ENCODE measurements around the gene THAP3.

Gene THAP3, protein sequence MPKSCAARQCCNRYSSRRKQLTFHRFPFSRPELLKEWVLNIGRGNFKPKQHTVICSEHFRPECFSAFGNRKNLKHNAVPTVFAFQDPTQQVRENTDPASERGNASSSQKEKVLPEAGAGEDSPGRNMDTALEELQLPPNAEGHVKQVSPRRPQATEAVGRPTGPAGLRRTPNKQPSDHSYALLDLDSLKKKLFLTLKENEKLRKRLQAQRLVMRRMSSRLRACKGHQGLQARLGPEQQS

DNA sequence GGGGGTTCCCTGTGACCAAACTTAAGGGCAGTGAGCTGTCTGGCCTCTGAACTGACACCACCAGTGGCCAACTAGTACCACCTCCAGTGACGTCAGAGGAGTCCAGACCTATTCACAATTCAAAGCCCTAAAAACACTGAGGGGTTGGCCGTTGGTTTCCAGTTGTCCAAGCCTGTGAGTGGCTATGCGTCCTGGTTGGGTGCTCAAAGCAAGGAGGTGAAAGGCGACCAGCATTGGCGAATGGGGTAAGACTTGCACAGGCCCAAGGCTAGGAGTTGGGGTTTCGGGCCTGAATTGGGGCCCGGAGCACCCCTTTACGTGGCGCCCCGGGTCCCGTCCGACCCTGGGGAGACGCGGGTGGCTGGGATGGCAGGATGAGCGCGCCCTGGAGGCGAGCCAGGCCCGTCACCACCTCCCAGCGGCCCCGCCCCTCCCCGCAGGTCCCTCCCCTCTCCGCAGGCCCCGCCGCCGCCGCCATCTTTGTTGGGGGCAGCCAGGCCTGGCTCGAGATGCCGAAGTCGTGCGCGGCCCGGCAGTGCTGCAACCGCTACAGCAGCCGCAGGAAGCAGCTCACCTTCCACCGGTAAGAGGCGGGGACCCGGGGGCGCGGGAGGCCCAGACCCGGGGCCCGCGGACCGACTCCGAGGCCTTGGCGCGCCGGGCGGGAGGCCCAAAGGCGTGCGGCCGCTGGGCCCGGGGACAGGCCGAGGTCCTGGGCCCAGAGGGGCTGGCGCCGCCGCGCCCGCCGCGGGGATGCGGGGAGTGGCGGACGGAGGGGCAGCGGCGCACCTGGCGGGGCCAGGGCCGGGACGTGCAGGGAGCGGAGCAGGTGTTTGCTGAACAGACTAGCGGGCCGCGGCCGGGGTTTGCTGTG is at the start of gene THAP3:
TSS of gene THAP3 (plus strand) at position 159 of the 874 bp plus-strand sequence. CDS start at position 510, 351 bp downstream.
- DNase-seq (ENCODE audit: low read depth in 2 of 2) = peak; percentile 72 to 83

DNA sequence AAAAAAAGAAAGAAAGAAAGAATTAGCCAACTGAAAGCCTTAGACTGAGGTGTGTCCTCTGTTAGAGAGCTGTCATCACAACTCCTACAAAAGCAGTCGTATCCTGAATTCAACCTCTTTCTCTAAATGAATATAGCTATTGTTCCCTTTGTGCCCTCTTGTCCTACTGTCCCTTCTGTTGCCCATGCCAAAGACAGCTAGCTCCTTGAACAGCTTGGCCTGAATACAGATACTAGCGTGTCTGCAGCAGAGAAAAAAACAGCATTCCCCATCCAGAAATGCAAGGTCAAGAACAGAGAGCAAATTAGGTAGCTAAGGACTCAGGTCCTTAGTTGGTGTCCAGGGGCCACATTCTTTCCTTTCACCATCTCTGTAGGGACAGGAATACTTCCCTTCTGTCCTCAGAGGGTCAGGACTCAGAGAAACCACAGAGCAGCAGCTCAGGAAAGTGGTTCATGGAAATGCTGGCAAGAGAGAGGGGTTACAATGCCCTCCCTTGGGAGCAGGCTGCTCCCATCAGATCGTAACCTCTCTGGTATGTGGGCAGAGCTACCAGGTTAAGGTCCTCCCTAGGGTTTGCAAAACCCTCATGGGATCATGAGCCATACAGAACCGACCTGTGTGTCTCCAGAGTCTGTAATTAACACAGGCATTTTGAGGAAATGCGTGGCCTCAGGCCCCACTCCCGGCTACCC is 46.7 kb upstream of the THAP3 start:
- DNase-seq (ENCODE audit: low read depth in 2 of 2) = no peak

DNA sequence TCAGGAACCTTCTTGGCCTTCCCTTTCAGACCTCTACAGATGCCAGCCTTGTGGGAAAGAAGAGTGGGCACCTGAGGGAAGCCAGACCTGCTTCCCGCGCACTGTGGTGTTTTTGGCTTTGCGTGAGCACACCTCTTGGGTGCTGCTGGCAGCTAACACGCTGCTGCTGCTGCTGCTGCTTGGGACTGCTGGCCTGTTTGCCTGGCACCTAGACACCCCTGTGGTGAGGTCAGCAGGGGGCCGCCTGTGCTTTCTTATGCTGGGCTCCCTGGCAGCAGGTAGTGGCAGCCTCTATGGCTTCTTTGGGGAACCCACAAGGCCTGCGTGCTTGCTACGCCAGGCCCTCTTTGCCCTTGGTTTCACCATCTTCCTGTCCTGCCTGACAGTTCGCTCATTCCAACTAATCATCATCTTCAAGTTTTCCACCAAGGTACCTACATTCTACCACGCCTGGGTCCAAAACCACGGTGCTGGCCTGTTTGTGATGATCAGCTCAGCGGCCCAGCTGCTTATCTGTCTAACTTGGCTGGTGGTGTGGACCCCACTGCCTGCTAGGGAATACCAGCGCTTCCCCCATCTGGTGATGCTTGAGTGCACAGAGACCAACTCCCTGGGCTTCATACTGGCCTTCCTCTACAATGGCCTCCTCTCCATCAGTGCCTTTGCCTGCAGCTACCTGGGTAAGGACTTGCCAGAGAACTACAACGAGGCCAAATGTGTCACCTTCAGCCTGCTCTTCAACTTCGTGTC is 45.9 kb upstream of the THAP3 start:
- DNase-seq (ENCODE audit: low read depth in 2 of 2) = no peak

DNA sequence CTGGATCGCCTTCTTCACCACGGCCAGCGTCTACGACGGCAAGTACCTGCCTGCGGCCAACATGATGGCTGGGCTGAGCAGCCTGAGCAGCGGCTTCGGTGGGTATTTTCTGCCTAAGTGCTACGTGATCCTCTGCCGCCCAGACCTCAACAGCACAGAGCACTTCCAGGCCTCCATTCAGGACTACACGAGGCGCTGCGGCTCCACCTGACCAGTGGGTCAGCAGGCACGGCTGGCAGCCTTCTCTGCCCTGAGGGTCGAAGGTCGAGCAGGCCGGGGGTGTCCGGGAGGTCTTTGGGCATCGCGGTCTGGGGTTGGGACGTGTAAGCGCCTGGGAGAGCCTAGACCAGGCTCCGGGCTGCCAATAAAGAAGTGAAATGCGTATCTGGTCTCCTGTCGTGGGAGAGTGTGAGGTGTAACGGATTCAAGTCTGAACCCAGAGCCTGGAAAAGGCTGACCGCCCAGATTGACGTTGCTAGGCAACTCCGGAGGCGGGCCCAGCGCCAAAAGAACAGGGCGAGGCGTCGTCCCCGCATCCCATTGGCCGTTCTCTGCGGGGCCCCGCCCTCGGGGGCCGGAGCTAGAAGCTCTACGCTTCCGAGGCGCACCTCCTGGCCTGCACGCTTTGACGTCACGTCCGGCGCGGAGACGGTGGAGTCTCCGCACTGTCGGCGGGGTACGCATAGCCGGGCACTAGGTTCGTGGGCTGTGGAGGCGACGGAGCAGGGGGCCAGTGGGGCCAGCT is 45.1 kb upstream of the THAP3 start, which contains the start of gene ZBTB48:
TSS of gene ZBTB48 (plus strand) at position 621 of the 745 bp plus-strand sequence. CDS start 616 bp downstream, outside the sequence.
- DNase-seq (ENCODE audit: low read depth in 2 of 2) = peak; percentile 93 to 98

DNA sequence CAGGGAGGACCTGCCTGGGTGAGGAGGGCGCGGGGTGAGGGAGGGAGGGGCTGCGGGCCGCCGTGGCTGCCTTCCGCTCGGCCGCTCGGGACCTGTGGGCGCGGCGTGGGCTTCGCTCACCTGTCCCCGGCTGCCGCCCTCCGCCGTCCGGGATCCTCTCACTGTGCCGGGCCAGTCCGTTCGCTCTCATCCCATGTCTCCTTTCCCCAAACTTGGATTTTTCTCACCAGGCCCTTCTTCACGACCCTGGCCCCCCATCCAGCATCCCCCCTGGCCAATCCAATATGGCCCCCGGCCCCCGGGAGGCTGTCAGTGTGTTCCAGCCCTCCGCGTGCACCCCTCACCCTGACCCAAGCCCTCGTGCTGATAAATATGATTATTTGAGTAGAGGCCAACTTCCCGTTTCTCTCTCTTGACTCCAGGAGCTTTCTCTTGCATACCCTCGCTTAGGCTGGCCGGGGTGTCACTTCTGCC is 44.5 kb upstream of the THAP3 start:
- no peak for DNase-seq (ENCODE audit: low read depth in 2 of 2)

DNA sequence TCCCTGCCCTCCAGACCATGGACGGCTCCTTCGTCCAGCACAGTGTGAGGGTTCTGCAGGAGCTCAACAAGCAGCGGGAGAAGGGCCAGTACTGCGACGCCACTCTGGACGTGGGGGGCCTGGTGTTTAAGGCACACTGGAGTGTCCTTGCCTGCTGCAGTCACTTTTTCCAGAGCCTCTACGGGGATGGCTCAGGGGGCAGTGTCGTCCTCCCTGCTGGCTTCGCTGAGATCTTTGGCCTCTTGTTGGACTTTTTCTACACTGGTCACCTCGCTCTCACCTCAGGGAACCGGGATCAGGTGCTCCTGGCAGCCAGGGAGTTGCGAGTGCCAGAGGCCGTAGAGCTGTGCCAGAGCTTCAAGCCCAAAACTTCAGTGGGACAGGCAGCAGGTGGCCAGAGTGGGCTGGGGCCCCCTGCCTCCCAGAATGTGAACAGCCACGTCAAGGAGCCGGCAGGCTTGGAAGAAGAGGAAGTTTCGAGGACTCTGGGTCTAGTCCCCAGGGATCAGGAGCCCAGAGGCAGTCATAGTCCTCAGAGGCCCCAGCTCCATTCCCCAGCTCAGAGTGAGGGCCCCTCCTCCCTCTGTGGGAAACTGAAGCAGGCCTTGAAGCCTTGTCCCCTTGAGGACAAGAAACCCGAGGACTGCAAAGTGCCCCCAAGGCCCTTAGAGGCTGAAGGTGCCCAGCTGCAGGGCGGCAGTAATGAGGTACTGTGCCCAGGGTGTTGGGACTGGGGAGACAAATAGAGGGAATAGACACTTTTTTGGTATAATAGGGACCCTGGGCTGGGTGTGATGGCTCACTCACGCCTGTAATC is 43.9 kb upstream of the THAP3 start:
- DNase-seq (ENCODE audit: low read depth in 2 of 2) = no peak

DNA sequence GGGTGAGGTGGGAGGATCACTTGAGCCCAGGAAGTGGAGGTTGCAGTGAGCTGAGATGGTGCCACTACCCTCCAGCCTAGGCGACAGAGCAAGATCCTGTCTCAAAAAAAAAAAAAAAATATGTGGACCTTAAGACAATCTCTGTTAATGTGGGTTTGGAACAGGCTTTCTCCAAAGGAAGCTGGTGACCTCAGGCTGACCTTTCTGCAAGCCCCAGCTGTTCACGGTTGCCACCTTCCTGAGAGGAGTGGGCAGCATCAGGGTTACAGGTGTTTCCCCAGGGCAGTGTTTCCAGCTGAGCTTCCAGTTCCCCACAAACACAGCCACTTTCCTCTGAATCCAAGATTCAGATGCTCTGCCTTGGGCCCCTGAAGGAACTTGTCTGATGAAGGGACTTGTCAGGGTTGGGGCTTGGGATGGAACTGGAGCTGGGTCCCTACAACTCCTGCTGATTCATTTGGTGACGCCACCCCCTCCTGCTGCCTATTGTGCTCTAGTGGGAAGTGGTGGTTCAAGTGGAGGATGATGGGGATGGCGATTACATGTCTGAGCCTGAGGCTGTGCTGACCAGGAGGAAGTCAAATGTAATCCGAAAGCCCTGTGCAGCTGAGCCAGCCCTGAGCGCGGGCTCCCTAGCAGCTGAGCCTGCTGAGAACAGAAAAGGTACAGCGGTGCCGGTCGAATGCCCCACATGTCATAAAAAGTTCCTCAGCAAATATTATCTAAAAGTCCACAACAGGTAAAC is 42.9 kb upstream of the THAP3 start:
- DNase-seq (ENCODE audit: low read depth in 2 of 2) = no peak

DNA sequence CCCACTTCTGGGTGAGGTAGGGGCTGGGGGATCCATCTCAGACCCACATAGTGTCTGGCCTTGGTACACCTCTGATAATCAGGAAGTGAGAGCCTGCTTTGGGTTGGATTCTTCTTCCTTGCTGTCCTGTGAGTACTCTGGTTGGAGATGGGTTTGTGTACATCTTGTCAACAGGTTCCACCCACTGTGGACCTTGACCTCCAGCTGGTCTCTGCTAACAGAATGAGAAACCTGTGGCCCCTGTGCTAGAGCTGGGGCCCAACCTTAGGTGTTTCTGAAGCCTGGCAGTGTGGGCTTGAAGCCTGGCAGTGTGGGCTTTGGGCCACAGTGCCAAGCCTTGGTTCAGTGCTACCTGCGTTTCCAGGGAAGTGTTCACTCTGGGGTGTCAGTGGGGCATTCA is 42.3 kb upstream of the THAP3 start:
- no peak for DNase-seq (ENCODE audit: low read depth in 2 of 2)

DNA sequence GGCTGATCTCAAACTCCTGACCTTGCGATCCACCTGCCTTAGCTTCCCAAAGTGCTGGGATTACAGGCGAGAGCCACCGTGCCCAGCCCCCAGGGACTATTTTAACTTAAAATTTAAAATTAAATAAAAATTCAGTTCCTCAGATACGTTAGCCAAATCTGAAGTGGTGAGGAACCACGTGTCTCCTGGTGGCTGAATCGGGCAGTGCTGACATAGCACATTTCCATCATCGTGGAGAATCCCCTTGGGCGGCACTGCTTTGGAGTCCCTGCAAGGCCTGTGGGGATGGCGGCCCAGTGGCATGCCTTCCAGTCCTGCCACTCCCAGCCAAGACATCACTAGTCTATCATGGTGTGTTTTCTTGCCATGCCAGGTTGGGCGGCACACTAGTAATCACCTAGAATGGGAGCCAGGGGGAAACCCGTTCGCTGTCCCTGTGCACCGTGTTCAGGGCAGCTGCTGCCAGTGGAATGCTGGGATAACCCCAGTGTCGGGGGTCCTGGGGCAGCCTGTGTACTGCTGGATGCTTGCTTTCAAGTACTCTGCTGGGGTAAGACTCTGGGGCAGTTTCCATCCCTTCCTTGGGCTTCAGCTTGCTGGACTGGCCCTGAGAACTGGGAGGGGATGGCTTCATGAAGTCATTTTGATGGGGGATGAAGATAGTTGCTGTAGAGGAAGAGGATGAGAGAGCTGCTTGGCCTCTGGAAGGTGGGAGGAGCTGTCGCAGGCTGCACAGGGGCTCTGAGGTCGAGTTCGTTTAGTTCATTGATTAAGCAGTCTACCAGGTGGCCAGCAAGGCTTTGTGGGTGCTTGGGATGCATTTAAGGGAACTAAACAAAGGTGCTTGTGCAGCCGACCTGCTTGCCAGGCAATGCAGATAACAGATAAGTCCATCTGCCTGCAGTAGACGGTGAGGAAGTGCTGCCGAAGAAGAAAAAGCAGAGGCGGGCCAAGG is 40.3 kb upstream of the THAP3 start:
- DNase-seq (ENCODE audit: low read depth in 2 of 2) = no peak

DNA sequence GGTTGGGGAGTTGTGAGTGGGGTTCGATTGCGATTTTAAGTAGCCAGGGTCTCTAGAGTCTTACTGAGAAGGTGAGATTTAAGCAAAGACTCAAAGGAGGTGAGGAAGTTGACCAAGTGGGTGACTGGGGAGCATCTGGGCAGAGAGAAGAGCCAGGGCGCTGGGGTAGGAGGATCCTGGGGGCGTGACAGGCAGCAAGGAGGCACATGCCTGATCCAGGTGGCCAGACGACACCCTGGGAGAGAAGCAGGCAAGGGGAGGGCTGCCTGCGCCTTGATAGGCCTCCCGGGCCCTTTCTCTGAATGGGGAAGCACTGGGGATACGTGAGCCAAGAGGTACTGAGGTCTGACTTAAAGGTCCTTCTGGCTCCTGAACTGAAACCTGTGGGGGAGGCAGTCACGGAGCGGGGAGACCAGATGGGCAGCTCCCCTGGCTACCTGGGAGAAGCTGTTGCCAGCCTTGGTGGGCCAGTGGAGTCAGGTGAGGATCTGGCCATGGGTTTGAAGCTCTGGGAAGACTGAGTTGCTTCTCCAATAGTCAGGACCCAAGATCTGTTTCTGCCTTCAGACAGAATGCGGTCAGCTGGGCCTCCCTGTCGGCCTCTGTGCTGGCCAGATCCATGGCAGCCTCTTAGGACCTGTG is 39.5 kb upstream of the THAP3 start:
- DNase-seq (ENCODE audit: low read depth in 2 of 2) = no peak

DNA sequence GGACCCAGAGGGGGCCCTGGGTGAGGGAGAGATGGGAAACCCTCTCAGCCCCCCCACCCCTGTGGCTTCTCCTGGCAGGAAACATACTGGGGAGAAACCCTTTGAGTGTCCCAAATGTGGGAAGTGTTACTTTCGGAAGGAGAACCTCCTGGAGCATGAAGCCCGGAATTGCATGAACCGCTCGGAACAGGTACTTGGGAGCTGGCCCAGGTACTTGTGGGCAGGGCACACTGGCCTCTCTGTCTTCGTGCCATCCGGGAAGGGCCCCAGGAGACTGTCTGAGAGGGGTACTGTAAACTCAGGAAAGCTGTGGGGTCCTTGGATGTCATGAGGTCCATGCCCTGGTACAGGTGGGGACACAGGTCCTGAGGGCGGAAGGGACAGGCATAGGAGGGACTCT is 38.8 kb upstream of the THAP3 start:
- no peak for DNase-seq (ENCODE audit: low read depth in 2 of 2)

DNA sequence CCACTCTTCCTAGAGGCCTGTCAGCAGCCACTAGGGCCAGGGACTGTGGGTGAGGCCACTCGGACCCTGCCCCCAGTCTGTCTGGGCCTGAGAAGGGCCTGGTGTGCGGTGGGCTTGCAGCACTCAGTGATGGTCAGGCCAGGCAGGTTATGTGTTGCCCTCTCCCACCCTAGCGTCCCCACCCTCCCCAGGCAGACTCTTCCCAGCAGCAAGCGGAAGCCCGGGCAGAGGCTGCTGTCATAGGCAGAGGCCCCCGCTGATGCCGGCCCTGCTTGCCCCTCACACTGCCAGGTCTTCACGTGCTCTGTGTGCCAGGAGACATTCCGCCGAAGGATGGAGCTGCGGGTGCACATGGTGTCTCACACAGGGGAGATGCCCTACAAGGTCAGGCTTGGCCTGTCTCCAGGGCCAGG is 38.3 kb upstream of the THAP3 start:
- no peak for DNase-seq (ENCODE audit: low read depth in 2 of 2)

DNA sequence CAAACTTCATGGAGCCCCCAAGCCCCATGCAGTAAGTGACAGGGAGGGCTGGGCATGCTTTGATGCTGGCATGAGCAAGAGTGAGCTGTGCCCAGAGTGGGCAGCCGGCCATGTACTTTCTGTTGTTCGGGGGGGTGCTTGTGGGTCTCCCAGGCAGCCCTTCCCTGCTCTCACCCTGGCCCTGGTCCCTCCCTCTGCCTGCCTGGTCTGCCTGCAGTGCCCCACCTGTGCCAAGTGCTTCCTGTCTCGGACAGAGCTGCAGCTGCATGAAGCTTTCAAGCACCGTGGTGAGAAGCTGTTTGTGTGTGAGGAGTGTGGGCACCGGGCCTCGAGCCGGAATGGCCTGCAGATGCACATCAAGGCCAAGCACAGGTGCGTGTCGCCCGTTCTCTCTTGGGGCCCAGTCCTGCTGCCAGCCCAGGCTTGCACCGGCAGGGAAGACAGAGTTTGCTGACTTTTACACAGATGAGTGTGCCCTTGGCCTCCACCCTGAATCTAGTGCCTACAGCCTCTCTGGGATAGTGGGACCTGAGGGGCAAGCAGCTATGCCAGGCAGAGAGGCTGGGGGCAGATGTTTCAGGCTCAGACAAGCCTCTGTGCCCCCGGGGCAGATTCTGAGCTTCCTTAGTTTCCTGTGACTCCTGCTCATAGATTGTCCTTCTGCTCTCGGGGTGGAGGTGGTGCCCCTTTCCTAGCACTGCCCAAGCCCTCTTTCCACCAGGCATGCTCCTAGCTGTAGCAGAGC is 37.2 kb upstream of the THAP3 start:
- DNase-seq (ENCODE audit: low read depth in 2 of 2) = no peak

DNA sequence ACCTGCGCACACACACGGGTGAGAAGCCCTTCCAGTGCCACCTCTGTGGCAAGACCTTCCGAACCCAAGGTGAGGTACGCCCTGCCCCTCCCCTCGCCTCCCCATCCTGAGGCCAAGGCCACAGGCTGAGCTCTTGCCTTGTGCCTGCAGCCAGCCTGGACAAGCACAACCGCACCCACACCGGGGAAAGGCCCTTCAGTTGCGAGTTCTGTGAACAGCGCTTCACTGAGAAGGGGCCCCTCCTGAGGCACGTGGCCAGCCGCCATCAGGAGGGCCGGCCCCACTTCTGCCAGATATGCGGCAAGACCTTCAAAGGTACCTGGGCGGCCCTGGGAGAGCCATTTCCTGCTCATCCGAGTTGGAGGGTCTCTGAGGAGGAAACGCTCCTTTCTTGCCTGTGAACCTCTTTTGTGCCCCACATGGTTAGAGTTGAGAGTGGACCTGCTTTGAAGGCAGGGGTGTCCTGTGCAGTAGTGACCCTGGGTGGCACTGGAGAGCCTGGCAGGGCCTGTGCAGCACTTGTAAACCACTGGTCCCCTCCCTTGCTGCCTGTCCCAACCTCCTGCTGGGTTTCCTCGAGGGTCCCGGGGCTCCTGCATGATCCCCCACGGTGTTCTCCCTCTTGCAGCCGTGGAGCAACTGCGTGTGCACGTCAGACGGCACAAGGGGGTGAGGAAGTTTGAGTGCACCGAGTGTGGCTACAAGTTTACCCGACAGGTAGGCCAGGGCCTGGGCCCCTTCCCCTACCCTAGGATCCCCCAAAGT is 36.4 kb upstream of the THAP3 start:
- DNase-seq (ENCODE audit: low read depth in 2 of 2) = no peak

DNA sequence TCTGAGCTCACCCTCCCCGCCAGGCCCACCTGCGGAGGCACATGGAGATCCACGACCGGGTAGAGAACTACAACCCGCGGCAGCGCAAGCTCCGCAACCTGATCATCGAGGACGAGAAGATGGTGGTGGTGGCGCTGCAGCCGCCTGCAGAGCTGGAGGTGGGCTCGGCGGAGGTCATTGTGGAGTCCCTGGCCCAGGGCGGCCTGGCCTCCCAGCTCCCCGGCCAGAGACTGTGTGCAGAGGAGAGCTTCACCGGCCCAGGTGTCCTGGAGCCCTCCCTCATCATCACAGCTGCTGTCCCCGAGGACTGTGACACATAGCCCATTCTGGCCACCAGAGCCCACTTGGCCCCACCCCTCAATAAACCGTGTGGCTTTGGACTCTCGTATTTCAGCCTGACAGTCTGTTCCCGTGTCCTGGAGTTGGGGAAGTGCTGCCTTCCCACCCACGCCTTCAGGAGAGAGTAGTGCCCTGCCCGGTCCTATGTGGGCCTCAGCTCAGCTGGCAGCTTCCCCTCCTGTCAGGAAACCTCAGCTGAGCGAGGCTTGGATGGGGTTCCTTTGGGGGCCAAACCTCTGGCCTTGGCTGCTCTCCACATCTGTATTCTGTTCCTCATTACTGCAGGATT is 35.7 kb upstream of the THAP3 start:
- DNase-seq (ENCODE audit: low read depth in 2 of 2) = no peak

DNA sequence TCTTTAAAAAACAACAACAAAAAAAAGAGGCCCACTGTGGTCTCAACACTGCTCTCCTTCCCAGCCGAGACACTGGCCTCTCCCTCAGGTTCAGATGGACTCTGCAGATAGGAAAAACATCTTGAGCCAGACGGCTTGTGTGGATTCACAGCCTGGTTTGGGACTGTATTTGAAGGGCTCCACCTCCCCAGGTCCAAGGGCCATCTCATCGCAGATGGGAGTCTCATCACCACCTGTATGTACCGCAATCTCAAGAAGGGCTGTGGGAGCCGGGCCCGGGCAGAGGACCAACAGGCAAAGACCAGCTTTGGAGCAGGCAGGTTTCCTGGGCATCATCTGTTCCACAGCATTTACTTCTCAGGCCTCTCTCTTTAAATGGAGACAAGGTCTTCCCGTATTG is 34.6 kb upstream of the THAP3 start:
- no peak for DNase-seq (ENCODE audit: low read depth in 2 of 2)
